Activated CD4-positive, alpha-beta memory T cell treated with anti-CD3 and anti-CD28 coated beads, Interleukin-2, amount 10 ng/mL, durations not matched to agents 7 days and 5 days (primary cell): ENCODE measurements around the gene KIAA0319L. TPM values are rescaled to one million over a fixed set of nuclear protein-coding genes. Genes with fewer than 3 reads are reported as not detected.
"Not testable (repeated sequence)": the region's sequence is repeated elsewhere in the genome, so short reads cannot be mapped to it uniquely, and the experiment has no call there.

Source experiments
- CTCF ChIA-PET: fragments of 350-600 bp; sonication (Branson Sonifier 250); formaldehyde crosslinking; loops from one replicate; lab custom pipeline; 2021; ENCODE audit warnings: antibody characterized with exemption, inconsistent platforms; lab: Charles Lee
- POLR2A ChIA-PET: fragments of 350-600 bp; sonication (Branson Sonifier 250); formaldehyde crosslinking; loops from one replicate; lab custom pipeline; 2021; ENCODE audit warnings: antibody characterized with exemption; lab: Charles Lee
- DNase-seq: peaks from one replicate; pipeline ENCODE4 v3.0.0-alpha.2; 2020
- H3K27ac Mint-ChIP-seq: one replicate; pipeline ENCODE4 v1.8.0; 2021; ENCODE audit warnings: mild to moderate bottlenecking, mixed read lengths
- H3K27me3 Mint-ChIP-seq: one replicate; pipeline ENCODE4 v1.8.0; 2021; ENCODE audit warnings: mixed read lengths
- H3K36me3 Mint-ChIP-seq: one replicate; pipeline ENCODE4 v1.8.0; 2021; ENCODE audit warnings: low read depth, mixed read lengths
- H3K4me1 Mint-ChIP-seq: one replicate; pipeline ENCODE4 v1.8.0; 2021; ENCODE audit warnings: mixed read lengths
- H3K4me3 Mint-ChIP-seq: one replicate; pipeline ENCODE4 v1.8.0; 2021; ENCODE audit warnings: mild to moderate bottlenecking, mixed read lengths
- H3K9me3 Mint-ChIP-seq: one replicate; pipeline ENCODE4 v1.8.0; 2021; ENCODE audit warnings: mixed read lengths
- total RNA-seq, 2 experiments: library from RNA; stranded (reverse); gene quantifications; one replicate each; pipeline ENCODE4 v1.2.3, GENCODE V29; 2021

The KIAA0319L gene
- total RNA-seq, 2 experiments from 2014 or later: 48.4 to 53.2 TPM

- H3K9me3 Mint-ChIP-seq: no peaks in the 10 kb centered on the region
- peak overlapping the region; percentile 49 for H3K27ac Mint-ChIP-seq
- H3K27me3 Mint-ChIP-seq: peaks cover 4% of the 10 kb centered on the region
- POLR2A ChIA-PET: interaction anchor here (1.1 to 1.2 kb wide), 5 partner anchors 9 to 58 kb away, joined by 3 to 9 read pairs (median 4); partner anchors contain the start of genes KIAA0319L and NCDN
- peaks cover 39% of the 10 kb centered on the region for H3K36me3 Mint-ChIP-seq
- CTCF ChIA-PET: interaction anchor here (0.6 to 2.2 kb wide), 10 partner anchors 11 to 341 kb away, joined by 3 to 7 read pairs (median 3); no protein-coding TSS in a partner anchor
- H3K4me3 Mint-ChIP-seq: no peak overlapping the region
- peaks cover 42% of the 10 kb centered on the region for H3K4me1 Mint-ChIP-seq
- DNase-seq: no peak
These were observed 58.0 kb downstream of the KIAA0319L start for GRCh38 chr1:35499231-35499630.

- H3K4me1 Mint-ChIP-seq: peaks cover 35% of the 10 kb centered on the region
- no peak overlapping the region for H3K27ac Mint-ChIP-seq
- ChIA-PET POLR2A (no interaction called here), CTCF (interaction anchor here (2.2 kb wide), 1 partner anchor 67 kb away, joined by 7 read pairs; no protein-coding TSS in a partner anchor)
- H3K27me3 Mint-ChIP-seq: peaks cover 2% of the 10 kb centered on the region
- peaks cover 31% of the 10 kb centered on the region for H3K36me3 Mint-ChIP-seq
- H3K4me3 Mint-ChIP-seq: no peak overlapping the region
- H3K9me3 Mint-ChIP-seq: no peaks in the 10 kb centered on the region
- DNase-seq: no peak
These were observed 59.6 kb downstream of the KIAA0319L start for GRCh38 chr1:35497571-35497970.

GRCh38 chr1:35490250-35490649, 67.0 kb downstream of the KIAA0319L start:
- POLR2A ChIA-PET: no interaction called here
- no peak for DNase-seq
- H3K9me3 Mint-ChIP-seq: peaks cover 26% of the 10 kb centered on the region
- H3K4me1 Mint-ChIP-seq: peaks cover 9% of the 10 kb centered on the region
- H3K4me3 Mint-ChIP-seq: no peak overlapping the region
- no peak overlapping the region for H3K27ac Mint-ChIP-seq
- CTCF ChIA-PET: interaction anchor here (2.5 kb wide), 1 partner anchor 39 kb away, joined by 7 read pairs; no protein-coding TSS in a partner anchor
- no peaks in the 10 kb centered on the region for H3K27me3 Mint-ChIP-seq
- H3K36me3 Mint-ChIP-seq: peaks cover 50% of the 10 kb centered on the region

GRCh38 chr1:35488336-35488735, 68.9 kb downstream of the KIAA0319L start:
- H3K9me3 Mint-ChIP-seq: peaks cover 26% of the 10 kb centered on the region
- POLR2A ChIA-PET: interaction anchor here (0.7 to 1.8 kb wide), 2 partner anchors 18 to 281 kb away, joined by 3 to 5 read pairs; partner anchors contain the start of gene CLSPN
- no peak overlapping the region for H3K27ac Mint-ChIP-seq
- peaks cover 44% of the 10 kb centered on the region for H3K36me3 Mint-ChIP-seq
- no peak for DNase-seq
- peaks cover 9% of the 10 kb centered on the region for H3K4me1 Mint-ChIP-seq
- CTCF ChIA-PET: interaction anchor here (0.8 to 2.5 kb wide), 2 partner anchors 11 to 37 kb away, joined by 3 to 7 read pairs; no protein-coding TSS in a partner anchor
- no peaks in the 10 kb centered on the region for H3K27me3 Mint-ChIP-seq
- H3K4me3 Mint-ChIP-seq: no peak overlapping the region

GRCh38 chr1:35486858-35487408, 70.3 kb downstream of the KIAA0319L start:
- peaks cover 26% of the 10 kb centered on the region for H3K9me3 Mint-ChIP-seq
- DNase-seq: no peak
- ChIA-PET POLR2A (no interaction called here), CTCF (interaction anchor here (1.4 kb wide), 1 partner anchor 19 kb away, joined by 6 read pairs; no protein-coding TSS in a partner anchor)
- H3K4me3 Mint-ChIP-seq: no peak overlapping the region
- peaks cover 44% of the 10 kb centered on the region for H3K36me3 Mint-ChIP-seq
- H3K27ac Mint-ChIP-seq: no peak overlapping the region
- H3K4me1 Mint-ChIP-seq: peaks cover 9% of the 10 kb centered on the region
- H3K27me3 Mint-ChIP-seq: no peaks in the 10 kb centered on the region

GRCh38 chr1:35481229-35481628, 76.0 kb downstream of the KIAA0319L start:
- POLR2A ChIA-PET: no interaction called here
- DNase-seq: no peak
- no peaks in the 10 kb centered on the region for H3K9me3 Mint-ChIP-seq
- CTCF ChIA-PET: interaction anchor here (3.2 kb wide), 1 partner anchor 30 kb away, joined by 9 read pairs; no protein-coding TSS in a partner anchor
- peaks cover 19% of the 10 kb centered on the region for H3K36me3 Mint-ChIP-seq
- H3K4me1 Mint-ChIP-seq: no peaks in the 10 kb centered on the region
- no peak overlapping the region for H3K4me3 Mint-ChIP-seq
- H3K27ac Mint-ChIP-seq: no peak overlapping the region
- H3K27me3 Mint-ChIP-seq: no peaks in the 10 kb centered on the region

- peaks cover 3% of the 10 kb centered on the region for H3K4me1 Mint-ChIP-seq
- no peak overlapping the region for H3K27ac Mint-ChIP-seq
- POLR2A ChIA-PET: no interaction called here
- H3K4me3 Mint-ChIP-seq: no peak overlapping the region
- no peaks in the 10 kb centered on the region for H3K27me3 Mint-ChIP-seq
- peaks cover 38% of the 10 kb centered on the region for H3K36me3 Mint-ChIP-seq
- CTCF ChIA-PET: interaction anchor here (0.6 kb wide), 1 partner anchor 56 kb away, joined by 3 read pairs; no protein-coding TSS in a partner anchor
- H3K9me3 Mint-ChIP-seq: no peaks in the 10 kb centered on the region
- no peak for DNase-seq
These were observed 79.3 kb downstream of the KIAA0319L start for GRCh38 chr1:35477870-35478269.

- no peaks in the 10 kb centered on the region for H3K9me3 Mint-ChIP-seq
- ChIA-PET CTCF (no interaction called here), POLR2A (no interaction called here)
- no peak overlapping the region for H3K4me3 Mint-ChIP-seq
- DNase-seq: no peak
- H3K27me3 Mint-ChIP-seq: no peaks in the 10 kb centered on the region
- no peak overlapping the region for H3K27ac Mint-ChIP-seq
- peaks cover 42% of the 10 kb centered on the region for H3K36me3 Mint-ChIP-seq
- peaks cover 3% of the 10 kb centered on the region for H3K4me1 Mint-ChIP-seq
These were observed 81.1 kb downstream of the KIAA0319L start for GRCh38 chr1:35475856-35476674.

GRCh38 chr1:35475356-35475755, 81.8 kb downstream of the KIAA0319L start:
- H3K27ac Mint-ChIP-seq: no peak overlapping the region
- no peak for DNase-seq
- H3K4me3 Mint-ChIP-seq: no peak overlapping the region
- peaks cover 47% of the 10 kb centered on the region for H3K36me3 Mint-ChIP-seq
- POLR2A ChIA-PET: no interaction called here
- no peaks in the 10 kb centered on the region for H3K27me3 Mint-ChIP-seq
- H3K9me3 Mint-ChIP-seq: no peaks in the 10 kb centered on the region
- H3K4me1 Mint-ChIP-seq: peaks cover 3% of the 10 kb centered on the region
- CTCF ChIA-PET: interaction anchor here (1.3 kb wide), 1 partner anchor 8 kb away, joined by 3 read pairs; no protein-coding TSS in a partner anchor

GRCh38 chr1:35473216-35473615, 84.0 kb downstream of the KIAA0319L start:
- POLR2A ChIA-PET, H3K9me3 Mint-ChIP-seq, H3K27me3 Mint-ChIP-seq, H3K27ac Mint-ChIP-seq, H3K4me3 Mint-ChIP-seq, H3K4me1 Mint-ChIP-seq, DNase-seq: not testable (repeated sequence)
- CTCF ChIA-PET: interaction anchor here (0.6 kb wide), 1 partner anchor 103 kb away, joined by 4 read pairs; no protein-coding TSS in a partner anchor
- peaks cover 60% of the 10 kb centered on the region for H3K36me3 Mint-ChIP-seq

GRCh38 chr1:35470977-35471613, 86.1 kb downstream of the KIAA0319L start:
- CTCF ChIA-PET: interaction anchor here (0.9 kb wide), 1 partner anchor 20 kb away, joined by 3 read pairs; no protein-coding TSS in a partner anchor
- Mint-ChIP-seq H3K4me3 (no peak overlapping the region), H3K27ac (no peak overlapping the region), H3K9me3 (peaks cover 2% of the 10 kb centered on the region), H3K27me3 (no peaks in the 10 kb centered on the region), H3K36me3 (peaks cover 55% of the 10 kb centered on the region), H3K4me1 (peaks cover 9% of the 10 kb centered on the region)
- POLR2A ChIA-PET: no interaction called here
- DNase-seq: no peak

GRCh38 chr1:35466120-35466519, 91.1 kb downstream of the KIAA0319L start:
- no peaks in the 10 kb centered on the region for H3K27me3 Mint-ChIP-seq
- H3K4me1 Mint-ChIP-seq: peaks cover 24% of the 10 kb centered on the region
- peaks cover 14% of the 10 kb centered on the region for H3K9me3 Mint-ChIP-seq
- no peak overlapping the region for H3K27ac Mint-ChIP-seq
- H3K36me3 Mint-ChIP-seq: peaks cover 76% of the 10 kb centered on the region
- CTCF ChIA-PET: interaction anchor here (2.0 kb wide), 1 partner anchor 15 kb away, joined by 6 read pairs; no protein-coding TSS in a partner anchor
- POLR2A ChIA-PET: no interaction called here
- H3K4me3 Mint-ChIP-seq: no peak overlapping the region
- no peak for DNase-seq
